ENCODE measurements around the gene ACCSL.

The ACCSL gene

GRCh38 chr11:44018829-44019228, 29.0 kb upstream of the ACCSL start:
- DNase-seq (ENCODE audit: low read depth) = no peak

- DNase-seq (ENCODE audit: low read depth) = no peak
These were observed 22.8 kb upstream of the ACCSL start for GRCh38 chr11:44024977-44025376.

- DNase-seq (ENCODE audit: low read depth) = no peak
These were observed 22.1 kb upstream of the ACCSL start for GRCh38 chr11:44025727-44026126.

GRCh38 chr11:44028401-44028800, 19.4 kb upstream of the ACCSL start:
- DNase-seq (ENCODE audit: low read depth) = no peak

- DNase-seq (ENCODE audit: low read depth) = no peak
These were observed 18.8 kb upstream of the ACCSL start for GRCh38 chr11:44028816-44029506.

- DNase-seq (ENCODE audit: low read depth) = no peak
These were observed 18.3 kb upstream of the ACCSL start for GRCh38 chr11:44029507-44029845.

- DNase-seq (ENCODE audit: low read depth) = peak; percentile 18
These were observed 17.5 kb upstream of the ACCSL start for GRCh38 chr11:44029977-44030911.

- no peak for DNase-seq (ENCODE audit: low read depth)
These were observed 16.8 kb upstream of the ACCSL start for GRCh38 chr11:44030996-44031395.

- no peak for DNase-seq (ENCODE audit: low read depth)
These were observed 16.2 kb upstream of the ACCSL start for GRCh38 chr11:44031549-44031948.

- DNase-seq (ENCODE audit: low read depth) = no peak
These were observed 15.3 kb upstream of the ACCSL start for GRCh38 chr11:44032299-44033085.

GRCh38 chr11:44033411-44033850, 14.3 kb upstream of the ACCSL start:
- DNase-seq (ENCODE audit: low read depth) = no peak

- no peak for DNase-seq (ENCODE audit: low read depth)
These were observed 13.9 kb upstream of the ACCSL start for GRCh38 chr11:44033856-44034255.

- DNase-seq (ENCODE audit: low read depth) = no peak
These were observed 13.1 kb upstream of the ACCSL start for GRCh38 chr11:44034639-44035038.

GRCh38 chr11:44036811-44037657, 10.7 kb upstream of the ACCSL start:
- DNase-seq (ENCODE audit: low read depth) = peak; percentile 72

- DNase-seq (ENCODE audit: low read depth) = no peak
These were observed 10.2 kb upstream of the ACCSL start for GRCh38 chr11:44037658-44037998.

GRCh38 chr11:44043157-44043556, 4.6 kb upstream of the ACCSL start:
- DNase-seq (ENCODE audit: low read depth) = no peak

GRCh38 chr11:44046182-44046581, 1.6 kb upstream of the ACCSL start:
- DNase-seq (ENCODE audit: low read depth) = no peak

- DNase-seq (ENCODE audit: low read depth) = no peak
These were observed 483 bp upstream of the ACCSL start for GRCh38 chr11:44047298-44047697.

GRCh38 chr11:44049832-44050231, 2.1 kb downstream of the ACCSL start:
- no peak for DNase-seq (ENCODE audit: low read depth)

GRCh38 chr11:44051171-44051570, 3.4 kb downstream of the ACCSL start:
- no peak for DNase-seq (ENCODE audit: low read depth)

GRCh38 chr11:44057340-44057739, 9.6 kb downstream of the ACCSL start:
- DNase-seq (ENCODE audit: low read depth) = no peak

- DNase-seq (ENCODE audit: low read depth) = no peak
These were observed 10.5 kb downstream of the ACCSL start for GRCh38 chr11:44058275-44058674.

Data from fibroblast of the conjunctiva (primary cell).